H1 (cell line): ENCODE measurements around the gene VPS41.

Experiments
- ATF3 ChIP-seq: IDR thresholded peaks from 2 replicates; pipeline ENCODE4 v1.6.1; 2011; ENCODE audit warnings: low read depth, mild to moderate bottlenecking, low read length; ENCODE audit not compliant: insufficient read depth
- CEBPB ChIP-seq: IDR thresholded peaks from 2 replicates; pipeline ENCODE4 v1.6.1; 2012; ENCODE audit warnings: low read depth, low read length
- CTCF ChIP-seq, 3 experiments: IDR thresholded peaks; 1 replicate in 2 of 3; 2 replicates in 1 of 3; pipeline versions ENCODE4 v1.5.1 to v1.6.1; 2011; ENCODE audit warnings: low read length in 3 of 3, mild to moderate bottlenecking in 3 of 3, inconsistent platforms in 2 of 3, low read depth in 1 of 3, moderate library complexity in 1 of 3; ENCODE audit not compliant: insufficient read depth in 1 of 3; ENCODE audit errors: control extremely low read depth in 1 of 3
- EZH2 ChIP-seq: fragments of 200-600 bp; sonication (generic); IDR thresholded peaks from 2 replicates; pipeline ENCODE4 v1.7.1; 2012; ENCODE audit warnings: low read depth, mild to moderate bottlenecking, moderate library complexity, low read length, inconsistent platforms; ENCODE audit not compliant: severe bottlenecking
- POLR2A ChIP-seq, 2 experiments: IDR thresholded peaks; 1 replicate in 1 of 2; 2 replicates in 1 of 2; pipeline ENCODE4 v1.6.1; 2011; ENCODE audit warnings: low read depth in 2 of 2, low read length in 2 of 2, mild to moderate bottlenecking in 2 of 2; ENCODE audit errors: control extremely low read depth in 1 of 2
- SP4 ChIP-seq: IDR thresholded peaks from 2 replicates; pipeline ENCODE4 v1.6.1; 2012; ENCODE audit warnings: low read length, inconsistent platforms

DNA sequence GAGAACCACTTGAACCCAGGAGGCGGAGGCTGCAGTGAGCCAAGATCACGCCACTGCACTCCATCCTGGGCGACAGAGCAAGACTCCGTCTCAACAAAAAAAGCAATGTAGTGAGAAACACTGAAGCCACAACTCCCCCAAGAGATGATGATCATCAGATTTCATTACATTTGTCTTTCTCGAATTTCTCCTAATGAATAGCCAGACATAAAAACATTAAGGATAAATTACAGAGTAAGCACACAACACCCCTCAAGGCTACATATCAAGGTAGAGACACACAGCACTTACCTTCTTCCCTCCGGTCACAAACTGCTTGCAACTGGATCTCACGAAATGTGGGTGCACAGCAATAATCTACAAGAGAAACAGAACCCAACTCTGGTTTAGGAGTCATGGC, 91.5 kb downstream of the VPS41 start:
- no peak for TF ChIP-seq POLR2A (IDR thresholded peaks at IDR 0.05; ENCODE audit: control extremely low read depth in 1 of 2, low read depth in 2 of 2, low read length in 2 of 2)
- TF ChIP-seq EZH2 = no peak
- no peak for TF ChIP-seq CTCF (IDR thresholded peaks at IDR 0.05; ENCODE audit: control extremely low read depth in 1 of 3, insufficient read depth in 1 of 3, low read depth in 1 of 3, low read length in 3 of 3)
- no peak for TF ChIP-seq SP4
- no peak for TF ChIP-seq CEBPB
- TF ChIP-seq ATF3 = no peak
